Measurements from ENCODE around the gene RNF212B.

RNF212B gene

GRCh38 chr14:23242076-23242475, 4.3 kb downstream of the RNF212B start:
- POLR2A ChIA-PET, result no interaction called here
- Histone ChIP-seq H3K27ac (ENCODE audit: extremely low read depth, low read depth, low read length) (no peak overlapping the region), H3K4me1 (ENCODE audit: control insufficient read depth, insufficient read depth, low read length) (no peaks in the 10 kb centered on the region), H3K9me3 (ENCODE audit: control insufficient read depth, insufficient read depth, low read depth, low read length) (no peaks in the 10 kb centered on the region), H3K36me3 (ENCODE audit: control insufficient read depth in 2 of 2, insufficient read depth in 1 of 2, low read length in 2 of 2) (no peaks in the 10 kb centered on the region), H3K4me3 (ENCODE audit: low read depth, low read length) (no peak overlapping the region)
- TF ChIP-seq ZNF830 (tag by site-specific recombination; IDR thresholded peaks at IDR 0.05; ENCODE audit: low read depth) (no peak), ZBTB17 (tag by site-specific recombination; IDR thresholded peaks at IDR 0.05) (no peak), REST (tag by site-specific recombination; IDR thresholded peaks at IDR 0.05) (no peak), ZNF610 (tag by site-specific recombination; IDR thresholded peaks at IDR 0.05; ENCODE audit: borderline replicate concordance) (no peak), ZNF423 (tag by site-specific recombination; IDR thresholded peaks at IDR 0.05) (no peak), GFI1B (tag by site-specific recombination; IDR thresholded peaks at IDR 0.05) (no peak), ZNF654 (tag by site-specific recombination; IDR thresholded peaks at IDR 0.05; ENCODE audit: low read depth) (no peak), GLIS2 (tag by site-specific recombination; IDR thresholded peaks at IDR 0.05) (no peak), ZBTB20 (tag by site-specific recombination; IDR thresholded peaks at IDR 0.05) (no peak), ZNF335 (tag by site-specific recombination; conservative IDR thresholded peaks at IDR 0.05) (no peak), PRDM2 (tag by site-specific recombination; IDR thresholded peaks at IDR 0.05; ENCODE audit: borderline replicate concordance) (no peak), ZNF785 (tag by site-specific recombination; IDR thresholded peaks at IDR 0.05) (no peak), ZNF843 (tag by site-specific recombination; IDR thresholded peaks at IDR 0.05) (no peak), MEIS1 (CRISPR knock-in tag; IDR thresholded peaks at IDR 0.05; ENCODE audit: borderline replicate concordance) (no peak), ZNF692 (tag by site-specific recombination; IDR thresholded peaks at IDR 0.05) (no peak), PRDM1 (tag by site-specific recombination; IDR thresholded peaks at IDR 0.05) (no peak), ZNF510 (tag by site-specific recombination; IDR thresholded peaks at IDR 0.05; ENCODE audit: insufficient replicate concordance) (no peak)
- TF ChIP-seq, protein P1, sequence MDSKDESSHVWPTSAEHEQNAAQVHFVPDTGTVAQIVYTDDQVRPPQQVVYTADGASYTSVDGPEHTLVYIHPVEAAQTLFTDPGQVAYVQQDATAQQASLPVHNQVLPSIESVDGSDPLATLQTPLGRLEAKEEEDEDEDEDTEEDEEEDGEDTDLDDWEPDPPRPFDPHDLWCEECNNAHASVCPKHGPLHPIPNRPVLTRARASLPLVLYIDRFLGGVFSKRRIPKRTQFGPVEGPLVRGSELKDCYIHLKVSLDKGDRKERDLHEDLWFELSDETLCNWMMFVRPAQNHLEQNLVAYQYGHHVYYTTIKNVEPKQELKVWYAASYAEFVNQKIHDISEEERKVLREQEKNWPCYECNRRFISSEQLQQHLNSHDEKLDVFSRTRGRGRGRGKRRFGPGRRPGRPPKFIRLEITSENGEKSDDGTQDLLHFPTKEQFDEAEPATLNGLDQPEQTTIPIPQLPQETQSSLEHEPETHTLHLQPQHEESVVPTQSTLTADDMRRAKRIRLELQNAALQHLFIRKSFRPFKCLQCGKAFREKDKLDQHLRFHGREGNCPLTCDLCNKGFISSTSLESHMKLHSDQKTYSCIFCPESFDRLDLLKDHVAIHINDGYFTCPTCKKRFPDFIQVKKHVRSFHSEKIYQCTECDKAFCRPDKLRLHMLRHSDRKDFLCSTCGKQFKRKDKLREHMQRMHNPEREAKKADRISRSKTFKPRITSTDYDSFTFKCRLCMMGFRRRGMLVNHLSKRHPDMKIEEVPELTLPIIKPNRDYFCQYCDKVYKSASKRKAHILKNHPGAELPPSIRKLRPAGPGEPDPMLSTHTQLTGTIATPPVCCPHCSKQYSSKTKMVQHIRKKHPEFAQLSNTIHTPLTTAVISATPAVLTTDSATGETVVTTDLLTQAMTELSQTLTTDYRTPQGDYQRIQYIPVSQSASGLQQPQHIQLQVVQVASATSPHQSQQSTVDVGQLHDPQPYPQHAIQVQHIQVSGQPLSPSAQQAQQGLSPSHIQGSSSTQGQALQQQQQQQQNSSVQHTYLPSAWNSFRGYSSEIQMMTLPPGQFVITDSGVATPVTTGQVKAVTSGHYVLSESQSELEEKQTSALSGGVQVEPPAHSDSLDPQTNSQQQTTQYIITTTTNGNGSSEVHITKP (tag by site-specific recombination; IDR thresholded peaks at IDR 0.05), result no peak
- CTCF ChIA-PET, result no interaction called here

Measured in HEK293 (cell line).